A549 (cell line): ENCODE results near the gene SNX30. TPM values are rescaled to one million over a fixed set of nuclear protein-coding genes. Genes with fewer than 3 reads are reported as not detected.

Source experiments
- ATAC-seq, 2 experiments: fragments of 200-7000 bp in 1 of 2; fragments of >200 bp in 1 of 2; cut with Nextera tagmentation in 1 of 2; cut with Tn5 transposase in 1 of 2; 3 replicates each; pipeline versions ENCODE4 v1.8.0 to v1.9.1; 2018 to 2020; ENCODE audit warnings: mild to moderate bottlenecking in 1 of 2, moderate library complexity in 1 of 2
- CTCF ChIA-PET: fragments of 300-600 bp; sonication (Branson Sonifier 250); formaldehyde crosslinking; extraction: SDS; loops from one replicate; lab custom pipeline; 2021; ENCODE audit warnings: antibody characterized with exemption, inconsistent platforms; lab: Yijun Ruan, JAX
- POLR2A ChIA-PET: fragments of 350-600 bp; formaldehyde crosslinking; extraction: SDS; loops from one replicate; lab custom pipeline; 2021; ENCODE audit warnings: antibody characterized with exemption, inconsistent platforms; lab: Yijun Ruan, JAX
- DNase-seq, 2 experiments: peaks; one replicate each; pipeline versions ENCODE4 v3.0.0 to v3.0.0-alpha.2; 2011 to 2016; ENCODE audit warnings: low read depth in 1 of 2, low spot score in 1 of 2
- FAIRE-seq: peaks from 2 replicates; lab custom pipeline; 2011; peaks lifted over from hg19 to GRCh38; lab: Jason Lieb, UNC
- H3K27ac ChIP-seq, 2 experiments: fragments of >200 bp; sonication (Bioruptor Twin); formaldehyde crosslinking; 3 replicates each; pipeline ENCODE4 v1.5.1; 2016 to 2017
- H3K4me1 ChIP-seq: fragments of >200 bp; sonication (Bioruptor Twin); formaldehyde crosslinking; 3 replicates; pipeline ENCODE4 v1.6.1; 2016
- H3K4me2 ChIP-seq: fragments of >200 bp; sonication (Bioruptor Twin); formaldehyde crosslinking; 3 replicates; pipeline ENCODE4 v1.6.1; 2016
- H3K4me3 ChIP-seq: fragments of >200 bp; sonication (Bioruptor Twin); formaldehyde crosslinking; 3 replicates; pipeline ENCODE4 v1.5.1; 2016
- H3K9me3 ChIP-seq: fragments of >200 bp; sonication (Bioruptor Twin); formaldehyde crosslinking; 3 replicates; pipeline ENCODE4 v1.6.1; 2016
- BCL3 ChIP-seq: fragments of >200 bp; sonication (Bioruptor Twin); formaldehyde crosslinking; IDR thresholded peaks from 3 replicates; pipeline ENCODE4 v1.6.1; 2016
- BHLHE40 ChIP-seq: IDR thresholded peaks from 2 replicates; pipeline ENCODE4 v1.6.1; 2012; ENCODE audit warnings: low read depth, low read length, inconsistent platforms
- CBX2 ChIP-seq: fragments of 200-600 bp; sonication (generic); IDR thresholded peaks from 2 replicates; pipeline ENCODE4 v1.6.1; 2016; ENCODE audit warnings: low read depth, mild to moderate bottlenecking, borderline replicate concordance
- EHMT2 ChIP-seq: fragments of 200-600 bp; sonication (generic); IDR thresholded peaks from 2 replicates; pipeline ENCODE4 v1.6.1; 2016; ENCODE audit warnings: antibody characterized with exemption, low read depth, mild to moderate bottlenecking, moderate library complexity
- EP300 ChIP-seq, 2 experiments: fragments of >200 bp; sonication (Bioruptor Twin); formaldehyde crosslinking; IDR thresholded peaks; 2 replicates in 1 of 2; 3 replicates in 1 of 2; pipeline ENCODE4 v1.6.1; 2016 to 2017
- FOSB ChIP-seq: fragments of 250-450 bp; sonication (Bioruptor Pico); IDR thresholded peaks from 2 replicates; pipeline ENCODE4 v1.5.0; 2020; ENCODE audit warnings: mild to moderate bottlenecking, moderate library complexity
- FOSL2 ChIP-seq, 2 experiments: fragments of 450-650 bp in 1 of 2; fragments of >200 bp in 1 of 2; sonication (Bioruptor Twin) in 1 of 2; formaldehyde crosslinking; IDR thresholded peaks; 2 replicates each; pipeline versions ENCODE4 v1.5.0 to v1.6.1; 2016 to 2020; ENCODE audit warnings: mild to moderate bottlenecking in 1 of 2, moderate library complexity in 1 of 2
- HOXA7 ChIP-seq: fragments of 250-450 bp; sonication (Bioruptor Pico); IDR thresholded peaks from 2 replicates; pipeline ENCODE4 v1.5.0; 2020; ENCODE audit warnings: mild to moderate bottlenecking, moderate library complexity
- JUN ChIP-seq, 2 experiments: fragments of >200 bp; sonication (Bioruptor Twin); formaldehyde crosslinking; IDR thresholded peaks; 2 replicates in 1 of 2; 3 replicates in 1 of 2; pipeline ENCODE4 v1.6.1; 2016 to 2017
- JUNB ChIP-seq: fragments of >200 bp; sonication (Bioruptor Twin); formaldehyde crosslinking; IDR thresholded peaks from 2 replicates; pipeline ENCODE4 v1.6.1; 2016
- MAFK ChIP-seq: fragments of 450-650 bp; IDR thresholded peaks from 2 replicates; pipeline ENCODE4 v1.6.1; 2014; ENCODE audit not compliant: partially characterized antibody
- MAZ ChIP-seq: fragments of 150-350 bp; IDR thresholded peaks from 2 replicates; pipeline ENCODE4 v1.6.1; 2014; ENCODE audit warnings: antibody characterized with exemption, low read depth, low read length, borderline replicate concordance
- MYC ChIP-seq: IDR thresholded peaks from 2 replicates; pipeline ENCODE4 v1.6.1; 2012; ENCODE audit warnings: mild to moderate bottlenecking, inconsistent platforms, low read length, improper control_type of control experiment, borderline replicate concordance
- NPAS2 ChIP-seq: fragments of 250-450 bp; sonication (Bioruptor Pico); IDR thresholded peaks from 2 replicates; pipeline ENCODE4 v1.8.0; 2022; ENCODE audit warnings: mild to moderate bottlenecking, moderate library complexity, borderline replicate concordance
- NR3C1 ChIP-seq: fragments of >200 bp; sonication (Bioruptor Twin); formaldehyde crosslinking; IDR thresholded peaks from 3 replicates; pipeline ENCODE4 v1.6.1; 2017
- PHF8 ChIP-seq: fragments of 200-600 bp; sonication (generic); IDR thresholded peaks from 2 replicates; pipeline ENCODE4 v1.6.1; 2016; ENCODE audit warnings: low read depth, mild to moderate bottlenecking, antibody characterized with exemption, moderate library complexity, borderline replicate concordance
- POLR2AphosphoS2 ChIP-seq: conservative IDR thresholded peaks from 2 replicates; pipeline ENCODE4 v1.6.1; 2012; ENCODE audit warnings: low read length, improper control_type of control experiment, inconsistent platforms
- RAD21 ChIP-seq, 2 experiments: fragments of >200 bp in 1 of 2; sonication (Bioruptor Twin) in 1 of 2; formaldehyde crosslinking in 1 of 2; IDR thresholded peaks in 1 of 2; conservative IDR thresholded peaks in 1 of 2; 2 replicates in 1 of 2; 3 replicates in 1 of 2; pipeline ENCODE4 v1.6.1; 2012 to 2018; ENCODE audit warnings: inconsistent platforms in 1 of 2
- RARB ChIP-seq: fragments of 250-450 bp; sonication (Bioruptor Pico); IDR thresholded peaks from 2 replicates; pipeline ENCODE4 v1.8.0; 2021; ENCODE audit warnings: mild to moderate bottlenecking, moderate library complexity
- RCOR1 ChIP-seq: fragments of 150-350 bp; IDR thresholded peaks from 2 replicates; pipeline ENCODE4 v1.6.1; 2014; ENCODE audit warnings: antibody characterized with exemption, low read length, low read depth
- SREBF2 ChIP-seq: fragments of 450-650 bp; IDR thresholded peaks from 2 replicates; pipeline ENCODE4 v1.6.1; 2014; ENCODE audit warnings: mild to moderate bottlenecking, moderate library complexity
- TP53 ChIP-seq: fragments of 250-450 bp; sonication (Bioruptor Pico); IDR thresholded peaks from 2 replicates; pipeline ENCODE4 v1.5.0; 2021; ENCODE audit warnings: mild to moderate bottlenecking, moderate library complexity
- USF2 ChIP-seq: fragments of 450-650 bp; IDR thresholded peaks from 2 replicates; pipeline ENCODE4 v1.6.1; 2014; ENCODE audit warnings: antibody characterized with exemption
- ZC3H11A ChIP-seq: fragments of 450-650 bp; IDR thresholded peaks from 2 replicates; pipeline ENCODE4 v1.6.1; 2014; ENCODE audit warnings: antibody characterized with exemption, mild to moderate bottlenecking
- ZFP36 ChIP-seq: fragments of 450-650 bp; IDR thresholded peaks from 2 replicates; pipeline ENCODE4 v1.6.1; 2014; ENCODE audit warnings: borderline replicate concordance; ENCODE audit not compliant: partially characterized antibody
- WGBS: methylation state at CpG from one replicate; pipeline ENCODE4 v1.1.6; 2017; ENCODE audit errors: missing lambda C conversion rate; 5-methylcytosine and 5-hydroxymethylcytosine counted together
- polyA plus RNA-seq, 4 experiments: library from polyadenylated mRNA; depleted of rRNA in 3 of 4; stranded (reverse); fragments of >200 nt; fragmentation: RNase III in 1 of 4; extraction: RNeasy Plus Mini Kit Qiagen cat#74134 plus additional on column Dnase treatment in 1 of 4; gene quantifications; 2 replicates in 3 of 4; 3 replicates in 1 of 4; pipeline ENCODE4 v1.2.3, GENCODE V29; 2011 to 2017

SNX30 gene
- polyA plus RNA-seq, 2 of the 4 experiments (the other 2 are of a cell fraction) = 3.1 to 3.6 TPM

GRCh38 chr9:112762726-112763518 is 12.4 kb downstream of the SNX30 start:
- no peak for DNase-seq
- H3K4me3 ChIP-seq = no peak overlapping the region
- 93% methylated on average over 9 of the region's 13 CpGs for WGBS
- H3K4me2 ChIP-seq = no peak overlapping the region
- H3K27ac ChIP-seq = no peak overlapping the region
- FAIRE-seq = no peak
- H3K4me1 ChIP-seq = no peaks in the 10 kb centered on the region
- ChIA-PET CTCF (interaction anchor here (0.6 to 1.0 kb wide), 3 partner anchors 16 to 61 kb away, joined by 3 to 8 read pairs (median 3); no protein-coding TSS in a partner anchor), POLR2A (interaction anchor here (1.0 kb wide), 1 partner anchor 13 kb away, joined by 4 read pairs; no protein-coding TSS in a partner anchor)
- peak; percentile 69 to 71; a peak in 4 of 6 replicates for ATAC-seq
- H3K9me3 ChIP-seq = no peaks in the 10 kb centered on the region
- TF ChIP-seq RAD21 (conservative IDR thresholded peaks at IDR 0.05 in 1 of 2, IDR thresholded peaks at IDR 0.05 in 1 of 2) (no peak), EHMT2 (no peak), JUN (IDR thresholded peaks at IDR 0.05) (no peak), ZFP36 (no peak), POLR2AphosphoS2 (no peak), NR3C1 (no peak), RARB (CRISPR knock-in tag) (no peak), BHLHE40 (no peak), SREBF2 (no peak), NPAS2 (CRISPR knock-in tag) (no peak), FOSB (no peak), TP53 (CRISPR knock-in tag) (no peak), HOXA7 (CRISPR knock-in tag) (no peak), MAZ (no peak)
- TF ChIP-seq, all 56 proteins: peak for 0

- H3K4me3 ChIP-seq = no peak overlapping the region
- POLR2A ChIA-PET = no interaction called here
- TF ChIP-seq CBX2 = no peak
- no peak for TF ChIP-seq MAFK
- TF ChIP-seq PHF8 = no peak
- TF ChIP-seq JUNB = no peak
- TF ChIP-seq FOSB = no peak
- TF ChIP-seq MAZ = no peak
- TF ChIP-seq RCOR1 = no peak
- TF ChIP-seq SREBF2 = no peak
- no peak for TF ChIP-seq HOXA7 (CRISPR knock-in tag)
- TF ChIP-seq ZC3H11A = no peak
- no peak for TF ChIP-seq NR3C1
- TF ChIP-seq USF2 = no peak
- no peak for TF ChIP-seq BCL3
- TF ChIP-seq MYC = no peak
- no peak for TF ChIP-seq EP300 (IDR thresholded peaks at IDR 0.05)
- TF ChIP-seq FOSL2 (IDR thresholded peaks at IDR 0.05) = no peak
- TF ChIP-seq FOSL2 (CRISPR knock-in tag; IDR thresholded peaks at IDR 0.05) = no peak
- FAIRE-seq (no peak), DNase-seq (no peak), ATAC-seq (no peak; a peak in 1 of 6 replicates)
- no peak overlapping the region for H3K27ac ChIP-seq
- H3K4me2 ChIP-seq = no peak overlapping the region
- CTCF ChIA-PET = interaction anchor here (1.0 to 1.1 kb wide), 2 partner anchors 13 to 15 kb away, joined by 3 read pairs; no protein-coding TSS in a partner anchor
- H3K9me3 ChIP-seq = no peaks in the 10 kb centered on the region
- 85% methylated on average over 5 of the region's 5 CpGs for WGBS
- no peaks in the 10 kb centered on the region for H3K4me1 ChIP-seq
These were observed 13.8 kb downstream of the SNX30 start for GRCh38 chr9:112764344-112764743.
